ENCODE data around the gene ZNF577.

The ZNF577 gene

DNA sequence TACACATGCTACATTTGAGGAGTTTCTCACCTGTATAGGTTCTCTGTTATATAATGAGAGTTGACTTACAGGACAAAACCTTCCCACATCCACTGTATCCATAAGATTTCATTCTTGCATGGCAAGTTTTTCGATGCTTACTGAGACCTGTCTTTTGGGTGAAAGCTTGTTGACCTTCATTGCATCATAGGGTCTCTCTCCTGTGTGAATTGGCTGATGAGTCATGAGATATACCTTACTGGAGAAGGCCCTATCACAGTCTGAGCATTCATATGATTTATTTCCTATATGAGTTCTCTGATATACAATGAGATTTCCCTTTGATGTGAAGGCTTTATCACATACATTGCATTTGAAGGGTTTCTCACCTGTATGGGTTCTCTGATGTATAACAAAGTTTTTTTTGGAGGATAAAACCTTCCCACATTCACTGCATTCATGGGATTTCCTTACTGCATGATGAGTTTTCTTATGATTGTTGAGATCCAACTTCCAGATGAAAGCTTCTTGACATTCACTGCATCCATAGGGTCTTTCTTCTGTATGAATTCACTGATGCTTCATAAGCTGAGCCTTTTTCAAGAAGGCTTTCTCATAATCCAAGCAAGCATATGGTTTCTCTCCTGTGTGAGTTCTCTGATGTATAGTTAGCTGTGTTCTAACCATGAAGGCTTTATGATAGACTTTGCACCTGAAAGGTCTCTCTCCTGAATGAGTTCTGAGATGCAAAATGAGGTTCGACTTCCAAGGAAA, 25.7 kb downstream of the ZNF577 start:
- no peak for DNase-seq

DNA sequence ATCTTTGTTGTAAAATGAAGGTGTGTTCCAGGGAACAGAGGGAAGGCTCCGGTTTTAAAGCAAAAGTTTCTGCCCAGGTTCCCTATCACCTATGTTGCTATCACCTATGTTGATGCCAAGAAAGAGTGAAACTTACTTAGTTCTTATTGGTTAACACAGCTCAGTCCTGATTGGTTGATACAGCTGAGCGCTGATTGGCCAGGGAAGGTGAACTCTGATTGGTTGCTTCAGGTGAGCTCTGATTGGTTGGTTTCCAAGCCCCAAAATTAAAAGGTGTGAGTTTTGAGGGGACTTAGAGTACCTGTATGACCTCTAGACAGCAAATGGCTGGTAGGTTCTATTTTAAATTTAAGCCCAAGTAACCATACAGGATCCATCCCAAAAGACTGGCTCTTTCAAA, 50.6 kb downstream of the ZNF577 start:
- no peak for DNase-seq

DNA sequence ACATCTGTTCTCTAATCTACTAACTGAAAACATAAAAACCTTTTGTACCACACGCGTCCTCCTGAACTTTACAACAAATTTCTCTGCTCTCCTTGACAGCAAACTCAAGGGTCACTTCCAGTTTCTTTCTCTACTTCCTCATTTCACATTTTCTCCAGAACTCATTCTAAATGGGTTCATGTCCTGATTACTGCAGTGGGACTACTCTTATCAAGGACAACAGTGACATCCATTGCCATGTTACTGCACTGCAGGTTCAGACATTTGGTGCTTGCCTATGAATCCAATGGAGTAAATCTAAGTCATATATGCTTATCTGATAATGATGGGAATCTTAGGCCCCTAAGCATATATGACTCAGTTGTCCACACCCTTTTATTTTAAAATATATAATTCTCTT, 57.5 kb downstream of the ZNF577 start:
- no peak for DNase-seq

DNA sequence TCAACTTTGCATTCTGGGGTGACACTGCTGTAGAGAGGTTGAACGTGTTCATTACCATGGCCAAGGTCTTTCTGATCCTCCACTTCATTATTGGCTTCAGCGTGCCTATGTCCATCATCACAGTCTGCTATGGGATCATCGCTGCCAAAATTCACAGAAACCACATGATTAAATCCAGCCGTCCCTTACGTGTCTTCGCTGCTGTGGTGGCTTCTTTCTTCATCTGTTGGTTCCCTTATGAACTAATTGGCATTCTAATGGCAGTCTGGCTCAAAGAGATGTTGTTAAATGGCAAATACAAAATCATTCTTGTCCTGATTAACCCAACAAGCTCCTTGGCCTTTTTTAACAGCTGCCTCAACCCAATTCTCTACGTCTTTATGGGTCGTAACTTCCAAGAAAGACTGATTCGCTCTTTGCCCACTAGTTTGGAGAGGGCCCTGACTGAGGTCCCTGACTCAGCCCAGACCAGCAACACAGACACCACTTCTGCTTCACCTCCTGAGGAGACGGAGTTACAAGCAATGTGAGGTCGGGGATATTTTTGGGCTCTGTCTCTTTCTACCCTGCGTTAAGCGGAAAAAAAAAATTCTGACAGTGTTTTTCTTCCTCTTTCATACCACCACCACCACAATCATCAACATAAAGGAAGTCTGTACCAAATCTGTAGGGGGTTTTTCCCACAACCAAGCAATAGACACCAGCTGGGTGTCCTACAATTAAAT, 63.3 kb downstream of the ZNF577 start:
- no peak for DNase-seq

DNA sequence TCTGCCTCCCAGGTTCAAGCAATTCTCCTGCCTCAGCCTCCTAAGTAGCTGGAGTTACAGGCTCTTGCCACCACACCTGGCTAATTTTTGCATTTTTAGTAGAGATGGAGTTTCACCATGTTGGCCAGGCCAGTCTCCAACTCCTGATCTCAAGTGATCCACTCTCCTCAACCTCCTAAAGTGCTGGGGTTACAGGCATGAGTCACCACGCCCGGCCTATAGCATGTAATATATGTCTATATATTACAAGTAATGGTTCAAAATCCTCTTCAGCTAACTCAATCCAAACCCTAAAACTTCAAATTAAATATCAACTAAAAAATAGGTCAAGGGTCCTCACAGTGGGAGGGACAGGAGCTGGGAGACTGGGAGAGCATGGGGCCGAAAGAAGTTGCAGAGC, 64.8 kb downstream of the ZNF577 start:
- DNase-seq: no peak

DNA sequence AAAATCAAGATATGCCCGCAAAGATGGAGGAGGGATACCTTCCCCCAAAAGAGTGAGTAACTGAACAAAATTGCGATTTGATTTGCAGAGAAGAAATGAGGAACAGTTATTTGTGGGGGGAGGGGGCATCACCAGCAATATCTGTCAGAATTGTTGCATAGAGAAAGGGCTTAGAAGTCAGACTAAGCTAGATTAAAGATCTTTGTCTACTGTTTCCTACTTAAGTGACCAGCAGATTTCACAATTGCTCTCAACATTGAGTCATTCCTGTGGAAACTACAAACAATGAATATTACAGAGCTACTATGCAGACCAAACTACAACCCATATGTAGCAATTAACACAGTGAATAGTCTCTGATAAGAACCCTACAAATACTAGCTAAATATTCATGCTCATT, 65.4 kb downstream of the ZNF577 start:
- DNase-seq: no peak

DNA sequence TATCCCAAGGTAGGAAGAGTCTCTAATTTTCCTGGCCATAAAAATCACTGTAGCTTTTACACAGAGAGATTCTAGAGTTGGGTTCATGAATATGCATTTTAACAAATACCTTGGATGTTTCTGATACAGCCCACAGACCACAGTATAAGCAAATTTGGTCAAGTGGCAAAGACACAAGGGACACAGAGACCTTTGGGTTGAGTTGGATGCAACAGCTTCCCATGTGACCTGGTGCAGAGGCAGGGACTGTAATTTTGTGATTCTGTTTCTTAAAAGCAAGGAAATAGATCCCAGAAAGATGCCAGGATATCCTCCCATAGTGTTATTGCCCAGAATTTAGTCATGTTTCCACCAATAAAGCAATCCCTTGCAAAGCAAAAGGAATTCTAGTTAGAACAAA, 65.8 kb downstream of the ZNF577 start:
- no peak for DNase-seq

DNA sequence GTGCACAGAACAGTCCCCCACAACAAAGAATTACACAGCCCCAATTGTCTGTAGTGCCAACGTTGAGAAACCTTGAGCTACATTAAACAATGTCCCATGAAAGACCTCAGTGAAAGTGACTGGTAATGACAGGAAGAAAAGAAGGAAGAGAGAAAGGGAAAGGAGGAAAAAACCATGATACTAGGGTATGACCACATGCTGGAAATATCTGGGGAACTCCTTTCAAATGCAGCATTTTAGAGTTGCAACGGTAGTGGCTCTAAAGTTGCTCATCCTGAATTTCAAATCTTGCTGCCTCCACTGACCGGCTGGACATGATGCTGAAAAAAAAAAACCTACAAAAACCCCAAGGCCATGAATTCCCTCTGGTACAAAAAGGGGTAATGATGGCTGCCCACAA, 66.3 kb downstream of the ZNF577 start:
- no peak for DNase-seq
